Loucy (cell line): Measurements from ENCODE around the gene GJB6.

Source experiments
- CTCF ChIP-seq: fragments of 200-600 bp; sonication (generic); conservative IDR thresholded peaks from 2 replicates; pipeline ENCODE4 v1.5.1; 2014; ENCODE audit warnings: mild to moderate bottlenecking, antibody characterized with exemption, low read length
- EZH2phosphoT487 ChIP-seq: fragments of 200-600 bp; IDR thresholded peaks from 2 replicates; pipeline ENCODE4 v1.6.1; 2018; ENCODE audit warnings: antibody characterized with exemption, mild to moderate bottlenecking, moderate library complexity, borderline replicate concordance

- TF ChIP-seq CTCF (no peak), EZH2phosphoT487 (no peak)
Observed at GRCh38 chr13:20227288-20227687, 4.8 kb downstream of the GJB6 start.
